Astrocyte (in vitro differentiated cells and primary cell): ENCODE results near the gene RSPH6A.

ENCODE experiments used
- CTCF ChIP-seq: IDR thresholded peaks from 2 replicates; pipeline ENCODE4 v1.5.1; 2011; ENCODE audit warnings: low read depth, mild to moderate bottlenecking, inconsistent platforms, low read length, moderate library complexity; ENCODE audit not compliant: insufficient read depth
- EZH2 ChIP-seq: IDR thresholded peaks from 2 replicates; pipeline ENCODE4 v1.6.1; 2012; ENCODE audit warnings: mild to moderate bottlenecking, low read length, inconsistent platforms; ENCODE audit not compliant: insufficient read depth

GRCh38 chr19:45762870-45763631, 52.1 kb downstream of the RSPH6A start:
- no peak for TF ChIP-seq CTCF
- no peak for TF ChIP-seq EZH2
